ENCODE measurements around the gene MRLN.
"Not testable (repeated sequence)": the region's sequence is repeated elsewhere in the genome, so short reads cannot be mapped to it uniquely, and the experiment has no call there.

DNA sequence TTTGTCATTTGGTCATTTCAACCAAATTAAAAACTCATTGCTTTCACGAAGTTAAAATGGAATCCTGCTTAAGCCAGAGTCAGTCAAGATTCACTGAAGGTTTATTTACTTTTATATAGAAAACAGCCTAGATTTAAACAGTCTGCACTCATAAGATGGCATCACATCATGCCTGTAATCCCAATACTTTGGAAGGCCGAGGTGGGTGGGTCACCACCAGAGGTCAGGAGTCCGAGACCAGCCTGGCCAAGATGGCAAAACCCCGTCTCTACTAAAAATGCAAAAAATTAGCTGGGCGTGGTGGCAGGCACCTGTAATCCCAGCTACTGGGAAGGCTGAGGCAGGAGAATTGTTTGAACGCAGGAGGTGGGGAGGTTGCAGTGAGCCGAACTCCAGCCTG lies 33.8 kb upstream of the MRLN start:
- not testable (repeated sequence) for TF ChIP-seq CTBP1 (IDR thresholded peaks at IDR 0.05; ENCODE audit: borderline replicate concordance); SP1 (IDR thresholded peaks at IDR 0.05); L3MBTL2 (conservative IDR thresholded peaks at IDR 0.05); ZNF384 (IDR thresholded peaks at IDR 0.05); FOXM1 (IDR thresholded peaks at IDR 0.05; ENCODE audit: borderline replicate concordance); LEF1 (IDR thresholded peaks at IDR 0.05; ENCODE audit: borderline replicate concordance); HDGF (IDR thresholded peaks at IDR 0.05; ENCODE audit: borderline replicate concordance); ELF4 (IDR thresholded peaks at IDR 0.05); NFRKB (IDR thresholded peaks at IDR 0.05)
